ENCODE data around the gene FHOD3. TPM values are rescaled to one million over a fixed set of nuclear protein-coding genes. Genes with fewer than 3 reads are reported as not detected.

Gene FHOD3
- polyA plus RNA-seq, 4 donors: 0.22 to 8.1 (median 1.9) TPM

GRCh38 chr18:36269157-36269556, 28.4 kb upstream of the FHOD3 start:
- H3K4me1 ChIP-seq (ENCODE audit: control insufficient read depth in 3 of 3, insufficient read depth in 2 of 3, low read depth in 1 of 3, low read length in 2 of 3): no peaks in the 10 kb centered on the region
- no peak for DNase-seq
- no peak overlapping the region for H3K27ac ChIP-seq (ENCODE audit: low read depth in 1 of 3, low read length in 2 of 3)
- no peaks in the 10 kb centered on the region for H3K27me3 ChIP-seq (ENCODE audit: control insufficient read depth in 3 of 3, insufficient read depth in 3 of 3, low read length in 3 of 3)
- FAIRE-seq: no peak
- WGBS, 3 donors: 88 to 96% (median 89%) methylated on average over 4 of the region's 4 CpGs
- H3K36me3 ChIP-seq (ENCODE audit: control insufficient read depth in 3 of 3, insufficient read depth in 2 of 3, low read depth in 1 of 3, low read length in 3 of 3): peaks cover 0 to 3% (median 3%) of the 10 kb centered on the region in 3 donors
- no peaks in the 10 kb centered on the region for H3K9me3 ChIP-seq (ENCODE audit: control insufficient read depth in 2 of 2, insufficient read depth in 1 of 2, low read depth in 1 of 2, low read length in 1 of 2)
- H3K4me3 ChIP-seq (ENCODE audit: low read depth in 1 of 3, low read length in 3 of 3): no peak overlapping the region

- DNase-seq (no peak), FAIRE-seq (no peak)
- Histone ChIP-seq H3K36me3 (ENCODE audit: control insufficient read depth in 3 of 3, insufficient read depth in 2 of 3, low read depth in 1 of 3, low read length in 3 of 3) (peaks cover 0 to 3% (median 3%) of the 10 kb centered on the region in 3 donors), H3K27ac (ENCODE audit: low read depth in 1 of 3, low read length in 2 of 3) (no peak overlapping the region), H3K9me3 (ENCODE audit: control insufficient read depth in 2 of 2, insufficient read depth in 1 of 2, low read depth in 1 of 2, low read length in 1 of 2) (no peaks in the 10 kb centered on the region), H3K4me1 (ENCODE audit: control insufficient read depth in 3 of 3, insufficient read depth in 2 of 3, low read depth in 1 of 3, low read length in 2 of 3) (no peaks in the 10 kb centered on the region), H3K4me3 (ENCODE audit: low read depth in 1 of 3, low read length in 3 of 3) (no peak overlapping the region), H3K27me3 (ENCODE audit: control insufficient read depth in 3 of 3, insufficient read depth in 3 of 3, low read length in 3 of 3) (no peaks in the 10 kb centered on the region)
Observed at GRCh38 chr18:36271153-36271552, 26.4 kb upstream of the FHOD3 start.

GRCh38 chr18:36273347-36273746, 24.2 kb upstream of the FHOD3 start:
- Histone ChIP-seq H3K4me1 (ENCODE audit: control insufficient read depth in 3 of 3, insufficient read depth in 2 of 3, low read depth in 1 of 3, low read length in 2 of 3) (no peaks in the 10 kb centered on the region), H3K27me3 (ENCODE audit: control insufficient read depth in 3 of 3, insufficient read depth in 3 of 3, low read length in 3 of 3) (no peaks in the 10 kb centered on the region), H3K4me3 (ENCODE audit: low read depth in 1 of 3, low read length in 3 of 3) (no peak overlapping the region), H3K9me3 (ENCODE audit: control insufficient read depth in 2 of 2, insufficient read depth in 1 of 2, low read depth in 1 of 2, low read length in 1 of 2) (no peaks in the 10 kb centered on the region), H3K27ac (ENCODE audit: low read depth in 1 of 3, low read length in 2 of 3) (no peak overlapping the region), H3K36me3 (ENCODE audit: control insufficient read depth in 3 of 3, insufficient read depth in 2 of 3, low read depth in 1 of 3, low read length in 3 of 3) (peaks cover 0 to 3% (median 3%) of the 10 kb centered on the region in 3 donors)
- FAIRE-seq (no peak), DNase-seq (no peak)
- 93 to 96% (median 94%) methylated on average over 8 of the region's 8 CpGs for WGBS, 3 donors

GRCh38 chr18:36274083-36274715, 23.3 kb upstream of the FHOD3 start:
- FAIRE-seq (no peak), DNase-seq (no peak)
- Histone ChIP-seq H3K36me3 (ENCODE audit: control insufficient read depth in 3 of 3, insufficient read depth in 2 of 3, low read depth in 1 of 3, low read length in 3 of 3) (peaks cover 0 to 3% (median 1%) of the 10 kb centered on the region in 3 donors), H3K4me1 (ENCODE audit: control insufficient read depth in 3 of 3, insufficient read depth in 2 of 3, low read depth in 1 of 3, low read length in 2 of 3) (no peaks in the 10 kb centered on the region), H3K27ac (ENCODE audit: low read depth in 1 of 3, low read length in 2 of 3) (no peak overlapping the region), H3K4me3 (ENCODE audit: low read depth in 1 of 3, low read length in 3 of 3) (no peak overlapping the region), H3K9me3 (ENCODE audit: control insufficient read depth in 2 of 2, insufficient read depth in 1 of 2, low read depth in 1 of 2, low read length in 1 of 2) (no peaks in the 10 kb centered on the region), H3K27me3 (ENCODE audit: control insufficient read depth in 3 of 3, insufficient read depth in 3 of 3, low read length in 3 of 3) (peaks cover 0 to 4% (median 3%) of the 10 kb centered on the region in 3 donors)
- WGBS, 3 donors: 92 to 97% (median 94%) methylated on average over 8 of the region's 8 CpGs

- Histone ChIP-seq H3K27ac (ENCODE audit: low read depth in 1 of 3, low read length in 2 of 3) (no peak overlapping the region), H3K36me3 (ENCODE audit: control insufficient read depth in 3 of 3, insufficient read depth in 2 of 3, low read depth in 1 of 3, low read length in 3 of 3) (peaks cover 0 to 2% (median 0%) of the 10 kb centered on the region in 3 donors), H3K27me3 (ENCODE audit: control insufficient read depth in 3 of 3, insufficient read depth in 3 of 3, low read length in 3 of 3) (peaks cover 0 to 4% (median 3%) of the 10 kb centered on the region in 3 donors), H3K9me3 (ENCODE audit: control insufficient read depth in 2 of 2, insufficient read depth in 1 of 2, low read depth in 1 of 2, low read length in 1 of 2) (no peaks in the 10 kb centered on the region), H3K4me1 (ENCODE audit: control insufficient read depth in 3 of 3, insufficient read depth in 2 of 3, low read depth in 1 of 3, low read length in 2 of 3) (no peaks in the 10 kb centered on the region), H3K4me3 (ENCODE audit: low read depth in 1 of 3, low read length in 3 of 3) (no peak overlapping the region)
- 83 to 92% (median 88%) methylated on average over 1 of the region's 1 CpG for WGBS, 3 donors
- DNase-seq (no peak), FAIRE-seq (no peak)
Observed at GRCh38 chr18:36275561-36275960, 22.0 kb upstream of the FHOD3 start.

GRCh38 chr18:36279001-36279400, 18.5 kb upstream of the FHOD3 start:
- H3K27ac ChIP-seq (ENCODE audit: low read depth in 1 of 3, low read length in 2 of 3): no peak overlapping the region
- H3K27me3 ChIP-seq (ENCODE audit: control insufficient read depth in 3 of 3, insufficient read depth in 3 of 3, low read length in 3 of 3): peaks cover 0 to 4% (median 3%) of the 10 kb centered on the region in 3 donors
- 68 to 85% (median 76%) methylated on average over 3 of the region's 3 CpGs for WGBS, 3 donors
- H3K9me3 ChIP-seq (ENCODE audit: control insufficient read depth in 2 of 2, insufficient read depth in 1 of 2, low read depth in 1 of 2, low read length in 1 of 2): no peaks in the 10 kb centered on the region
- H3K4me1 ChIP-seq (ENCODE audit: control insufficient read depth in 3 of 3, insufficient read depth in 2 of 3, low read depth in 1 of 3, low read length in 2 of 3): no peaks in the 10 kb centered on the region
- no peak overlapping the region for H3K4me3 ChIP-seq (ENCODE audit: low read depth in 1 of 3, low read length in 3 of 3)
- H3K36me3 ChIP-seq (ENCODE audit: control insufficient read depth in 3 of 3, insufficient read depth in 2 of 3, low read depth in 1 of 3, low read length in 3 of 3): no peaks in the 10 kb centered on the region
- no peak for DNase-seq
- no peak for FAIRE-seq

GRCh38 chr18:36281936-36282335, 15.6 kb upstream of the FHOD3 start:
- WGBS, 3 donors: 40 to 49% (median 49%) methylated on average over 3 of the region's 3 CpGs
- Histone ChIP-seq H3K36me3 (ENCODE audit: control insufficient read depth in 3 of 3, insufficient read depth in 2 of 3, low read depth in 1 of 3, low read length in 3 of 3) (no peaks in the 10 kb centered on the region), H3K27me3 (ENCODE audit: control insufficient read depth in 3 of 3, insufficient read depth in 3 of 3, low read length in 3 of 3) (peaks cover 0 to 4% (median 3%) of the 10 kb centered on the region in 3 donors), H3K4me1 (ENCODE audit: control insufficient read depth in 3 of 3, insufficient read depth in 2 of 3, low read depth in 1 of 3, low read length in 2 of 3) (no peaks in the 10 kb centered on the region), H3K27ac (ENCODE audit: low read depth in 1 of 3, low read length in 2 of 3) (no peak overlapping the region), H3K9me3 (ENCODE audit: control insufficient read depth in 2 of 2, insufficient read depth in 1 of 2, low read depth in 1 of 2, low read length in 1 of 2) (no peaks in the 10 kb centered on the region), H3K4me3 (ENCODE audit: low read depth in 1 of 3, low read length in 3 of 3) (no peak overlapping the region)
- DNase-seq (no peak), FAIRE-seq (no peak)

- H3K9me3 ChIP-seq (ENCODE audit: control insufficient read depth in 2 of 2, insufficient read depth in 1 of 2, low read depth in 1 of 2, low read length in 1 of 2): peaks cover 0 to 4% of the 10 kb centered on the region in 2 donors
- no peak overlapping the region for H3K4me3 ChIP-seq (ENCODE audit: low read depth in 1 of 3, low read length in 3 of 3)
- no peak for FAIRE-seq
- no peak for DNase-seq
- H3K27ac ChIP-seq (ENCODE audit: low read depth in 1 of 3, low read length in 2 of 3): no peak overlapping the region
- H3K27me3 ChIP-seq (ENCODE audit: control insufficient read depth in 3 of 3, insufficient read depth in 3 of 3, low read length in 3 of 3): peaks cover 0 to 4% (median 3%) of the 10 kb centered on the region in 3 donors
- H3K4me1 ChIP-seq (ENCODE audit: control insufficient read depth in 3 of 3, insufficient read depth in 2 of 3, low read depth in 1 of 3, low read length in 2 of 3): no peaks in the 10 kb centered on the region
- WGBS, 3 donors: 38 to 64% (median 46%) methylated on average over 6 of the region's 6 CpGs
- no peaks in the 10 kb centered on the region for H3K36me3 ChIP-seq (ENCODE audit: control insufficient read depth in 3 of 3, insufficient read depth in 2 of 3, low read depth in 1 of 3, low read length in 3 of 3)
Observed at GRCh38 chr18:36283448-36283847, 14.1 kb upstream of the FHOD3 start.

GRCh38 chr18:36284268-36284667, 13.2 kb upstream of the FHOD3 start:
- no peak for DNase-seq
- H3K27me3 ChIP-seq (ENCODE audit: control insufficient read depth in 3 of 3, insufficient read depth in 3 of 3, low read length in 3 of 3): no peaks in the 10 kb centered on the region
- H3K4me3 ChIP-seq (ENCODE audit: low read depth in 1 of 3, low read length in 3 of 3): no peak overlapping the region
- no peak overlapping the region for H3K27ac ChIP-seq (ENCODE audit: low read depth in 1 of 3, low read length in 2 of 3)
- no peak for FAIRE-seq
- WGBS, 3 donors: 64 to 80% (median 68%) methylated on average over 4 of the region's 4 CpGs
- no peaks in the 10 kb centered on the region for H3K36me3 ChIP-seq (ENCODE audit: control insufficient read depth in 3 of 3, insufficient read depth in 2 of 3, low read depth in 1 of 3, low read length in 3 of 3)
- no peaks in the 10 kb centered on the region for H3K4me1 ChIP-seq (ENCODE audit: control insufficient read depth in 3 of 3, insufficient read depth in 2 of 3, low read depth in 1 of 3, low read length in 2 of 3)
- H3K9me3 ChIP-seq (ENCODE audit: control insufficient read depth in 2 of 2, insufficient read depth in 1 of 2, low read depth in 1 of 2, low read length in 1 of 2): peaks cover 0 to 4% of the 10 kb centered on the region in 2 donors

Data from small intestine (tissue), 7 donors.